HG03280 (cell line): Measurements from ENCODE around the gene SLC7A5.
"Not testable (repeated sequence)": the region's sequence is repeated elsewhere in the genome, so short reads cannot be mapped to it uniquely, and the experiment has no call there.

Experiments used
- ATAC-seq: cut with Tn5 transposase; IDR thresholded peaks from one replicate; pipeline ENCODE4 v1.9.1; 2021; ENCODE audit warnings: mild to moderate bottlenecking, moderate library complexity; ENCODE audit not compliant: unreplicated experiment

SLC7A5 gene

DNA sequence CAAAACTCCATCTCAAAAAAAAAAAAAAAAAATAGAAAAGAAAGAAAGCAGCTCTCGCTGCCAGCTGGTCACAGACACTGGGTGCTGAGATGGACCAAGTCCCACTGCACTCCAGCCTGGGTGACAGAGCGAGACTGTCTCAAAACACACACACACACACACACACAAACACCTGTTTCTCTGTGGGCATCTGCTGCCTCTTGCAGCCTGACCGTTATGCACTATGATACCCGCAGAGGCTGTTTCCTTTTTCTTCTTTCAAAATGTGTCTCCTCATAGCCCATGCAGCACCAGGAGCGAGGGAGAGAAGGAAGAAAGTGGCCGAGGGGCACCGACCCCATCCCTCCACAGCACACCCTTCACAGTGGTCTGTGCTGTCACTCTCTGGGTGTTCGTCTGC lies 66.6 kb downstream of the SLC7A5 start:
- no peak for ATAC-seq

DNA sequence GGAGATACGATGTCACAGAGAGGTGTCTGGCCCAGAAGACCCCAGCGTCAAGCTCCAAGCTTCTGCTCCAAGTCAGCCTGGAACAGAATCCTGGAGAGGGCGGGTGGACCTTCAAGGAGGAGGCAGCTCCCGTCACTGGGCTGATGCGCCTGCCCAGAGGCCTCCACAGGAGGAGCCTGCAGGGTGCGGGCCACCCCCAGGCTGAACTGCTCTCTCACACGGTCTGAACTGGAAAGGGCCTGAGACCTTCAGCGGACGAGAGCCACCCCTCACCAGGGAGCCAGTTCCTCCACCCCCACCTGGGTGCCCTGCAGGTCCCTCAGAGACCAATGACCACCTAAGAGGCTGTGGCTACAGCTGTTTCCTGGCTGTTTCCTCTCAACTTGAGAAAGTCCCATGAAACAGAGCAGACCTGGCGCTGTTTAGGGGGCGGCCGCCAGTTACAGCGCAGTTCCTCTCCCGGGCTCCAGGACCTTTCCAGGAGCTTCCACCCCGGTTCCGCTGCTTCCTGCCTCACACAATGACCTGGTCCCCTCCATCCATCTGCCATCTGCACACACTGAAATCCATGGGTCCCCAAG lies 67.5 kb downstream of the SLC7A5 start:
- ATAC-seq: no peak

DNA sequence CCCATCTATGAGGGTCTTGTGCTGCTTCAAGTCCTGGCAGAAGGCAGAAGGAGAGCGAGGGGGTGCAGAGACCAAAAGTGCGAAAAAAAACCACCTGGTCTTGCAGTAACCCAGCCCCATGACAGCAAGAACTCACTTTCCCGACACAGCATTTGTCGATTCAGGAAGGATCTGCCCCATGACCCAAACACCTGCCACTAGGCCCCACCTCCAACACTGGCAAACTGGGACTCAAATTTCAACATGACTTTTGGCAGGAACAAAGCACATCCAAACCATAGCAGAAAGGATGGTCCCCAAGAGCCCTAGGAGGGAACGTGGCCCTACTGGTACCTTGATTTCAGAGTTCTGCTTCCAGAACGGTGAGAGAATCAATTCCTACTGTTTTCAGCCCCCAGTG lies 68.8 kb downstream of the SLC7A5 start:
- no peak for ATAC-seq

DNA sequence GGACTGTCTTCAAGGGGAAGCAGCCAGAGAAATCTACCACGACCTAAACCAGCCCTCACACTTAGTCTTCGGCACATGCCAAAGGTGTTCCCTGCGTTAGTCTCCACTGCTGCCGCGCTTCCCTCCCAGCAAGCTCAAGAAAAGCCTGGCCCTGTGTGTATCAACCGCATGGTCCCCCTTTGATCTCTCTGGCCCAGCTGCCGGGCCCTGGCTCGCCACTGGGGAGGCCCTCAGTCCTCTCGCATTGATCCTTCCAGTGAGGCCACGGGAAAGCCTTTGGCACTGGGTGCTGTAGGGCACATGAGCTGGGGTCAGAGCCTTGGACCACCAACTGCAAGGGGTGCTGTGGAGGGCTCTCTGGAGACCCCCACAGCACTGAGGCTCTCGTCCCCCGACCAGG lies 74.0 kb downstream of the SLC7A5 start:
- no peak for ATAC-seq

DNA sequence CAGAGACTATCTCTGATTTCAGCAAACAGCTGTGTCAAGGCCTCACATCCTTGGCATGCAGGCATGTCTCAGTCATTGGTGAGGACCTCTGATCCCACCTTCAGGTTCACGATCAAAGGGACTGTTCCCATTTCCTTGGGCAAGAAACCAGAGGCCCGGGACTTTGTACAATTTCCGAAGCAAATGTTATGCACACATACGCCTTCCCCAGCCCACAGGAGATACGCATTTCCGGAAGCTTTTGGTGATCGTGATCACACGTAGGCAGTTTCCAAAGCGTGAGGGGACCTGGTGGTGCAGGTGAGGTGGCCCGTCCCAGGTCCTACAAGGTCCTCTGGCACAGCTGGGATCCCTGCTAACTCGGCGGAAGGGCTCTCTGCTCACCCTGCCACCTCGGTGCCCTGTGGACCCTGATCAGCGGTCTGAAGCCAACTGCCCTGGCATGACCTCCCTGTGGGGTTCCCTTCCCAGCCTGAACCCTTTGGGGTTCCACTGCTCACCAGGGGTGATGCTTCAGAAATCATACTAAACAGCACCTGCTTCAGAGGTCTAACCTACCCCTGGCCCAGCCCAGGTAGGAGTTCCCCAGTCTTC lies 74.7 kb downstream of the SLC7A5 start:
- ATAC-seq: no peak

DNA sequence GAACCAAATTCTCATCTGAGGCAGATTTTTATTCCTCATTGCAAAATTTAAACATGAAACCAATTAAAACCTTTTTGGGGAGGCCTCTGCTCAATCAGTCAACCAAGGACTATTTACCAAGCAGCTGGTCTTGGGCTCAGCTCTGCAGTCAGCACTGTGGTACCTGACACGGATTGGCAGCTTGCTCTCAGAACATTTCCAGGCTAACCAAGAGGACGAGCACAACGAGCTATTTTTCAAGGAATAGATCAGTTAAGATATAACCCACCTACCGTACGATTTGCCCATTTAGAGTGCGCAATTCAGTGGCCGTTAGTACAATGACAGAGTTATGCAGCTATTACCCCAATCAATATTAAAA lies 77.1 kb downstream of the SLC7A5 start:
- ATAC-seq: no peak

DNA sequence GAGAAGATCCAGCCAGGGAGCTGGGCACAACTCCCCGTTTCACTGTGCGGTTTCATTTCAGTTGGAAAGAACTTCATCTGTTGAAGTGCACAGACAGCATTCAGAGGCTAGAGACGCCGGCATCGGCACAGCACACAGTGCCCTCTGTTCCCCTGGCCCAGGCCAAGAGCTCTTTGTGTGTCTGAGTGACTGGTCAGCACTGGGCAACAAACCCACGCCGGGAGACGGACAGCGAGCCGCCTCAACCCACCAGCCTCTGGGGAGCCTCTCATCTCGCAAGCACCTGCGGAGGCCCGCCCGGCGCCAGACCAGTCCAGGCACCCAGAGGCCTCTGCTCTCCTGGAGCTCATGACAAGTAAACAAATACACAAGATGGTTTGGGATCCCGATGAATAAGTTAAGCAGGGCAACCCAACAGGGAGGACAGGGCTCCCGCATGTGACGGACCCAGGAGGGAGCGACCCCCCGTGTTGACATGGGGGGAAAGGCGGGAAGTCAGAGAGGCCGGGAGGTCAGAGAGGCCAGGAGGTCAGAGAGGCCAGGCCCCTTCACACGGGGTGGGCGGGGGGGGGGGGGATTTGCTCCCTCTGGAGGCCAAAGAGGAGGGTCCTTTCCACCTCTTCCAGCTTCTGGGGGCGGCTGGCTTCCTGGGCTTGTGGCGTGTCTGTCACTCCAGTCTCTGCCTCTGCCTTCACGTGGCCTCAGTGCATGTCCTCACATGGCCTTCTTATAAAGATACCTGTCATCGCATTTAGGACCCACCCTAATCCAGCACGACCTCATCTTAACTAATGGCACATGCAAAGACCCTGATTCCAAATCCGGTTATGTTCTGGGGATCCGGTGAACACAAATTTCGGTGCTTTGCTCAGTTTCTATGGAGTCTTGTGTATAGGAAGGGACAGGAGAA lies 77.8 kb downstream of the SLC7A5 start:
- no peak for ATAC-seq

DNA sequence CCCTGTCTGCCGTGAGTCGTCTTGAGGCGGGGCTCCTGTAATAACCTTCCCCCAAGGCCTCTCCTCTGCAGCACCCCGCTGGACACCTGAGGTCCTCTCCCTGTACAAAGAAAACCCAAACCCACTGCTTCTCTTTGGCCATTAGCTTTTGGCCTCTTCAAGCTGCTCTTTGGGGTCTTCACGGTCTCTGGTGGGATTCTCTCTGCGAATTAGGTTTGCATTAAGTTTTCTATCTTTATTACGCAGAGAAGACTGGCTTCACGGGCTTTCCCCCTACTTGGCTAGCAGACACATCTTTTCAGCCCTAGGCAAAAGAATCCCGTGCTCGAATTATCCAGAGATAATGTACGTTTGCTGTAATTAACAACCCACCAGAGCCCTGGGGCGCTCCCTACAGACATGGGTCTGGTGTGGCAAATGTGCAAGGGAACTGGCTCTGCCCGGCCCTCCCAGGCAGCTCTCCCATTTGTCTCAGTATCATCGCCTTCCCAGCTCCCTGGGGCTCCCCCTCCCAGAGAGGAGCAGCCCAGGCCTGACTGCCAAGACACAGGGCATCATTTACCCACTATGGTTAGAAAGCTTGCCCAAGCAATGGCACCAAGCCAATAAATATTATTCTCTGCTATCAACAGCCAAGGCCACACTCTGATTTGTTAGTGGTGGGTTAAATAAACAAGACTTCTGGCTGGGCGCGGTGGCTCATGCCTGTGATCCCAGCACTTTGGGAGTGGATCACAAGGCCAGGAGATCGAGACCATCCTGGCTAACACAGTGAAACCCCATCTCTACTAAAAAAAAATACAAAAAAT lies 78.8 kb downstream of the SLC7A5 start:
- no peak for ATAC-seq

DNA sequence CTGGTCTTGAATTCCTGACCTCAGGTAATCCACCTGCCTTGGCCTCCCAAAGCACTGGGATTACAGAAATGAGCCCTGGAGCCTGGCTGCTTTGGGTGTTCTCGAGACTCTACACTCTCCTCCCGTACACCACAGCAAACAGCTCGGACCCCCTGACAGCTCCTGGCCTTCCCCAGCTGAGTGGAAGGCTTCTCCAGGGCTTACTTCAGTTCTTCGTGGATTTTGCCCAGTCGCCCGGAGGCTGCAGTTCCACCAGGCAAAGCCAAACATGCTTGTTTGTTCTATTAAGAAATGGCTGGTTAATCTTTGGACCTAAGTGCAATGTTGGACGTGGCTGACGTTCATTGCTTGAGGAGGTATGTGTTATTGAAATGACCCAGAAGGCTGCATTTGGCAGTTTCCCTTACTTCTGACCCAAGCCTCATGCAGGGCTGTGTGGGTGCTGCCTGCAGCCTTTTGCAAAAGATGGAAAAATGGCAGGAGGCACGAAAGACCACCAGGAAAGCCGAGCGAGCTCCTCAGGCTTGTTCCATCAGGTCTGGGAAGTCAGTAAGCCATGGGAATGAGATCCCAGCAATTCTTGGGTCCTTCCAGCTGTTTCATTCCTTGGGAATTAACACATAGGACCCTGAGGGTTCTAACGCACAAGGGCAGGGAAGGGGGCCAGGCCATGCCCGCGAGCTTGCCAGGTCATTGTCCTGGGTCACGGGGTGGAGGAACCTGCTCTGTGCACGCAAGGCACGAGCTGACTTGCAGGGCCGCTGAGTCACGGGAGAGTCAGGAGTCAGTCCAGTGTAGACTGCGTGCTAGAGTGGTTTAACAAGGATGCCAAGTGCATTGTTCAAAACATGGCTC lies 79.6 kb downstream of the SLC7A5 start:
- no peak for ATAC-seq

DNA sequence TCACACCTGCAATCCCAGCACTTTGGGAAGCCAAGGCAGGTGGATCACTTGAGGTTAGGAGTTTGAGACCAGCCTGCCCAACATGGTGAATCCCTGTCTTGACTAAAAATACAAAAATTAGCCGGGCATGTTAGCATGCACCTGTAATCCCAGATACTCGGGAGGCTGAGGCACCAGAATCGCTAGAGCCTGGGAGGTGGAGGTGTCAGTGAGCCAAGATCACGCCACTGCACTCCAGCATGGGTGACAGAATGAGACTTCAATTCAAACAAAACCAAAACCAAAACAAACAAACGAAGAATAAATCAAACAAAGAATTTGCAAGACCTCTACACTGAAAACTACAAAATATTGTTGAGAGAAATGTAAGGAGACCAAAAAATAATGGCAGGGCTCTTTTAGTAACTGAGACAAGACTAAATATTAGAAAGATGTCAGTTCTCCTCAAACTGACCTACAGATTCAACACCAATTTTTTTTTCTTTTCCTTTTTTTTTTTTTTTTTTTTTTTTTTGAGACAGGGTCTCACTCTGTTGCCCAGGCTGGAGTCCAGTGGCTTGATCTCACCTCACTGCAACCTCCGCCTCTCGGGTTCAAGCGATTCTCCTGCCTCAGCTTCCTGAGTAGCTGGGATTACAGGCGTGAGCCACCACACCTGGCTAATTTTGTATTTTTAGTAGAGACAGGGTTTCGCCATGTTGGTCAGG lies 80.4 kb downstream of the SLC7A5 start:
- ATAC-seq: not testable (repeated sequence)

DNA sequence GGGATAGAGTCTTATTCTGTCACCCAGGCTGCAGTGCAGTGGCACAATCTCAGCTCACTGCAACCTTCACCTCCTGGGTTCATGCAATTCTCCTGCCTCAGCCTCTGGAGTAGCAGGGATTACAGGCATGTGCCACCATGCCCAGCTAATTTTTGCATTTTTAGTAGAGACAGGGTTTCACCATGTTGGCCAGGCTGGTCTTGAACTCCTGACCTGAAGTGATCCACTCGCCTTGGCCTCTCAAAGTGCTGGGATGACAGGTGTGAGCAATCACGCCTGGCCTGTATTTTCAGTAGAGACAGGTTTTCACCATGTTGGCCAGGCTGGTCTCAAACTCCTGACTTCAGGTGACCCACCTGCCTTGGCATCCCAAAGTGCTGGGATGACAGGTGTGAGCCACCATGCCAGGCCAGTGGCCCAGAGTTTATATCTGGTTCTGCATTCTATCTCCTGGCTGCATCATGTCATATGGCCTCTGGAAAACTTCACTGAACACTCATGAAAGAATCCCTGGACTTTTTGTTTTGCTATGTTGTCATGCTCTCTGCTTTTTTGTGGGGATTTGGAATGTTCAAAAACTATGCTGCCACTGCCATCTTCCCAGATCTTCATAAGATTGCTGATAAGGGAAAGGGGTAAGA lies 81.7 kb downstream of the SLC7A5 start:
- not testable (repeated sequence) for ATAC-seq

DNA sequence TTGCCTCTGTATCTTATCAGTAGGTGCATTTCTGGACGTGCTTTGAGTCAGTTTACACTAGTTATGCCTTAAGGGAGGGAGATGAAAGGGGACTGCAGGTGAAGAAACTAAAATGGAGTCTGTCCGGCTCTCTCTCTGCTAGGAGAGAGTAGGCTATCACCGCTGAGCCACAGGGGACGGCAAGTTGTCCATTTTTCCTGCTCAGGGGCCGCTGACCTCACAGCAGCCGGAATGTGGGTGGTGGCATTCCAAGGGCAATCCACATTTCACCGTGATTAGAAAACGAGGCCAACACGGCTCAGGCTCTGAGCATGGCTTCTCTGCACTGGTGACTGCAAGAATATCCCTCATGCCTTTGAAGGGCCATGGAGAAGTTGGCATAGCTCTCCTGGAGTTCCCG lies 84.5 kb downstream of the SLC7A5 start:
- ATAC-seq: no peak

DNA sequence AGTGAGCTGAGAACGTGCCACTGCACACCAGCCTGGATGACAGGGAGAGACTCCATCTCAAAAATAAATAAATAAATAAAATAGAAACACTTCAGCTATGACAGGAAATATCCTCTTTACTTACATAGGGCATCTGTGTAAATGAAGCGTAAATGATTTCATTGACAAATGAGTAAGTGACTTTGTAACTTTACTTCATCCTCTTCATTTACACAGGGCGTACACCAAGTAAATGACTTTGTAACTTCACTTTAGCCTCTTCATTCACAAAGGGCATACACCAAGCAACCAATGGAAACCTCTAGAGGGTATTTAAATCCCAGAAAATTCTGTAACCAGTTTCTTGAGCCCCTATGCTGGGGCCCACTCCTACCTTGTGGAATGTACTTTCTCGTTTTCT lies 87.3 kb downstream of the SLC7A5 start:
- ATAC-seq: no peak

DNA sequence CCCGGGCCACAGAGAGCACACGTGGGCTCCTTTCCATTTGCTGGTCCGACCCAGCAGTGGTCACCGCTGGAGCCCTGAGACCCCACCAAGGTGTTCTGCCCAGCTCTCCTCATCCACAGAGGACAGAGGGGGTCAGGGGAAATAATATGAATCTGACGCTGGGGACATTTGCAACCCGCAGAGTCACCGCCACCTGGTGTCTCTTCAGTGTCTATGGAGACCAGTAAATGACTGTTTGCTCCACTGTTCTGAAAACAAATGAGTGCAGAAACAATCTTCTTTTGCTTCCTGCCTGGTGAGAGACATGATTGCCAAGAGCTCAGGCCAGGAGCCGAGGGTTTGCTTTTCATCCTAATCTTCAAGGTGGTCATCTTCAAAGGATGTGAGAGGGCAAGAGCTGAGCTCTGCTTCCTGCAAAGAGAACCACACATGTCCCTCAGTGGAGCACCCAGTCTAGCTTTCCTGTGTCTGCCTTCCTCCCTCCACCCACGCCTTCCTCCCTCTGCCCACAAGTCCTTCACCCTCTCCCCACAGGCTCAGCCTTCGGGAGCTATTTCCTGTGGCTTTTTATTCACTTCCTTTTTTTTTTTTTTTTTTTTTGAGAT lies 88.8 kb downstream of the SLC7A5 start:
- no peak for ATAC-seq
